Duodenal mucosa (tissue), 2 donors: ENCODE results near the gene KCND1.

Source experiments
- H3K27ac ChIP-seq: one replicate; pipeline ENCODE4 v1.7.0; 2013; ENCODE audit warnings: low read depth, low read length
- H3K27me3 ChIP-seq, 2 donors: one replicate each; pipeline ENCODE4 v1.7.0; 2013; ENCODE audit warnings: low read length in 2 of 2, control low read depth in 1 of 2; ENCODE audit not compliant: insufficient read depth in 2 of 2, control insufficient read depth in 1 of 2
- H3K36me3 ChIP-seq, 2 donors: one replicate each; pipeline ENCODE4 v1.7.0; 2013; ENCODE audit warnings: low read length in 2 of 2, control low read depth in 1 of 2; ENCODE audit not compliant: insufficient read depth in 2 of 2, control insufficient read depth in 1 of 2
- H3K4me1 ChIP-seq, 2 donors: one replicate each; pipeline ENCODE4 v1.7.0; 2013; ENCODE audit warnings: low read length in 2 of 2, control low read depth in 1 of 2; ENCODE audit not compliant: insufficient read depth in 2 of 2, control insufficient read depth in 1 of 2
- H3K4me3 ChIP-seq, 2 donors: one replicate each; pipeline ENCODE4 v1.7.0; 2013; ENCODE audit warnings: low read length in 2 of 2, low read depth in 1 of 2
- H3K9ac ChIP-seq, 2 donors: one replicate each; pipeline ENCODE4 v1.7.0; 2013; ENCODE audit warnings: low read length in 2 of 2, low read depth in 1 of 2
- H3K9me3 ChIP-seq, 2 donors: one replicate each; pipeline ENCODE4 v1.7.0; 2013; ENCODE audit warnings: low read length in 2 of 2, control low read depth in 1 of 2; ENCODE audit not compliant: control insufficient read depth in 1 of 2

Gene KCND1

GRCh38 chrX:48971249-48972219 is at the start of gene KCND1:
Gene KCND1 (minus strand): TSS chrX:48971844. CDS start chrX:48970271, 1,573 bp downstream.
- Histone ChIP-seq H3K4me3 (peak within 1 kb of the TSS; percentile 37 to 50), H3K36me3 (peaks cover 9 to 22% of the 10 kb centered on the region in 2 donors), H3K27ac (no peak within 1 kb of the TSS), H3K9ac (peak within 1 kb of the TSS in 1 of 2 donors; percentile 10), H3K9me3 (no peaks in the 10 kb centered on the region), H3K4me1 (peaks cover 4 to 11% of the 10 kb centered on the region in 2 donors), H3K27me3 (no peaks in the 10 kb centered on the region)

- H3K4me1 ChIP-seq = no peaks in the 10 kb centered on the region
- H3K27ac ChIP-seq = no peak overlapping the region
- H3K4me3 ChIP-seq = no peak overlapping the region
- H3K9ac ChIP-seq = no peak overlapping the region
- H3K36me3 ChIP-seq = no peaks in the 10 kb centered on the region
- H3K9me3 ChIP-seq = no peaks in the 10 kb centered on the region
- H3K27me3 ChIP-seq = no peaks in the 10 kb centered on the region
Observed at GRCh38 chrX:49019599-49020249, 48.1 kb upstream of the KCND1 start.

- Histone ChIP-seq H3K27ac (no peak overlapping the region), H3K9me3 (no peaks in the 10 kb centered on the region), H3K4me3 (no peak overlapping the region), H3K36me3 (no peaks in the 10 kb centered on the region), H3K27me3 (no peaks in the 10 kb centered on the region), H3K9ac (no peak overlapping the region), H3K4me1 (no peaks in the 10 kb centered on the region)
Observed at GRCh38 chrX:49019050-49019449, 47.4 kb upstream of the KCND1 start.

DNA sequence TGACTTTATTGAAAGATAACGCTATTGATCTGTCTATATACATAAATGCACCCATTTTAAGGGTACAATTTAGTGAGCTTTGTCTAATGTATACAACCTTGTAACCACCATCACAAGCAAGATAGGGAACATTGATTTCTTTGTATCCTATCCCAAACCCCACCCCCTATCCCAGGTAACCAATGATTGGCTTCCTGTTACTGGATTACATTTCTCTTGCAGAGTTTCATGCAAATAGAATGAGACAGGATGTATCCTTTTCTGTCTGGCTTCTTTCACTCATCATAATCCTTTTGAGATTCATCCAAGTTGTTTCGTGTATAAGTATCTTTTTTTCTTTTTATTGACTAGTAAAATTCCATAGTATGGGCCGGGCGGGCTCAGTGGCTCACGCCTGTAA is 32.1 kb upstream of the KCND1 start:
- Histone ChIP-seq H3K4me3 (no peak overlapping the region), H3K9me3 (no peaks in the 10 kb centered on the region), H3K27me3 (no peaks in the 10 kb centered on the region), H3K36me3 (peaks cover under 1 to 9% of the 10 kb centered on the region in 2 donors), H3K27ac (no peak overlapping the region), H3K9ac (no peak overlapping the region), H3K4me1 (peaks cover 0 to 7% of the 10 kb centered on the region in 2 donors)

GRCh38 chrX:49002091-49002935 is 30.7 kb upstream of the KCND1 start, which contains the start of gene GRIPAP1:
Gene GRIPAP1 (minus strand): TSS chrX:49002264. CDS start chrX:49002229, 35 bp downstream.
- Histone ChIP-seq H3K27ac (peak within 1 kb of the TSS; percentile 81), H3K4me3 (peak within 1 kb of the TSS; percentile 91), H3K9ac (peak within 1 kb of the TSS; percentile 81 to 82), H3K36me3 (peaks cover 12 to 19% of the 10 kb centered on the region in 2 donors), H3K27me3 (no peaks in the 10 kb centered on the region), H3K9me3 (no peaks in the 10 kb centered on the region), H3K4me1 (peaks cover 0 to 7% of the 10 kb centered on the region in 2 donors)

DNA sequence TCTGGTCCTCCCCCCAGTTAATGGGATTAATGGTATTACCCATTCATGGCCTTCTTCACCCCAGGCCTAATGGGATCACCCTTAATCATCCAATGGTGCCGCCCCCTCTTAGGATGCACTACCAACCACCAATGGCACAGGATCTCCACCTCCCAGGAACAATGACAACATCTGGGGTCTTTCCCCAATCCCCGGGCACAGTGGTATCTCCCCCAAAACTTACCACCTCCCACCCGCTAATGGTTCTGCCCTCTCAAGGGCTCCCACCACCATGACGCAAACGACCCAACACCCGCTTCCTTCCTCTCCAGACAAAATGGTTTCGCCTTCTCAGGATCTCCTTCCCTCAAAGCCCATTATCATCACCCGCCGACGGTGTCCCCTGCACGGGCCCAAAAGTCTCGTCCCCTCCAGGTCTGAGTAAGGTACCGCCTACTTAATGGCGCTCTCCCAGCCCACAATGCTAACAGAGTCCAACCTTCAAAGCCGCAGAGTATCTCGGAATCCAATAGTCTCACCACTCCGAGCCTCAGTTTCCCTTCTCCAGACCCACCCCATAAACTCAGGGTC is 30.0 kb upstream of the KCND1 start:
- Histone ChIP-seq H3K27me3 (no peaks in the 10 kb centered on the region), H3K27ac (no peak overlapping the region), H3K9ac (peak overlapping the region; percentile 81 to 82), H3K4me3 (peak overlapping the region; percentile 91), H3K9me3 (no peaks in the 10 kb centered on the region), H3K36me3 (peaks cover 12 to 24% of the 10 kb centered on the region in 2 donors), H3K4me1 (peaks cover 0 to 7% of the 10 kb centered on the region in 2 donors)

GRCh38 chrX:49000636-49001035 is 29.0 kb upstream of the KCND1 start:
- Histone ChIP-seq H3K27ac (no peak overlapping the region), H3K4me3 (peak overlapping the region; percentile 91)

DNA sequence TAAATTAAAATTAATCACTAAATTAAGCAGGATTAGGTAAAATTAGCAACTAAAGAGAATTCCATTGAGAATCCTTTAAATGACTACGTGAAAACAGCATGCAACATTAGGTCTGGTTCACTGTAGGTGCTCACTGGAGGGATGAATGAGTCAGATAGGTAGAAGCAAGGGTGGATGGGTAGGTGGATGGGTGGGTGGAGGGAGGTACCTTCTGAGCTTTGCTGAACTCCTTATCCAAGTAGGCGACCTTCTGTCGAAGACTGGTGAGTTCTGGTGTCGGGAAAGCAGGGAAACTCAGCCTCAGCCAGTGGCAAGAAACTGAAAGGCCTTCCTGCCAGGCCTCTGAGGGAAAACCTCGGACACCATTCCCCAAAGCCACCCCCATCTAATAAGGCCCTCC is 27.4 kb upstream of the KCND1 start:
- peaks cover 12 to 32% of the 10 kb centered on the region in 2 donors for H3K36me3 ChIP-seq
- peaks cover 0 to 7% of the 10 kb centered on the region in 2 donors for H3K4me1 ChIP-seq
- H3K9ac ChIP-seq = no peak overlapping the region
- H3K9me3 ChIP-seq = no peaks in the 10 kb centered on the region
- no peak overlapping the region for H3K4me3 ChIP-seq
- H3K27me3 ChIP-seq = no peaks in the 10 kb centered on the region
- H3K27ac ChIP-seq = no peak overlapping the region

More at GRCh38 chrX:49000636-49001035, 29.0 kb upstream of the KCND1 start:
- H3K36me3 ChIP-seq = peaks cover 12 to 24% of the 10 kb centered on the region in 2 donors
- peaks cover 0 to 7% of the 10 kb centered on the region in 2 donors for H3K4me1 ChIP-seq
- H3K9me3 ChIP-seq = no peaks in the 10 kb centered on the region
- H3K27me3 ChIP-seq = no peaks in the 10 kb centered on the region
- no peak overlapping the region for H3K9ac ChIP-seq

DNA sequence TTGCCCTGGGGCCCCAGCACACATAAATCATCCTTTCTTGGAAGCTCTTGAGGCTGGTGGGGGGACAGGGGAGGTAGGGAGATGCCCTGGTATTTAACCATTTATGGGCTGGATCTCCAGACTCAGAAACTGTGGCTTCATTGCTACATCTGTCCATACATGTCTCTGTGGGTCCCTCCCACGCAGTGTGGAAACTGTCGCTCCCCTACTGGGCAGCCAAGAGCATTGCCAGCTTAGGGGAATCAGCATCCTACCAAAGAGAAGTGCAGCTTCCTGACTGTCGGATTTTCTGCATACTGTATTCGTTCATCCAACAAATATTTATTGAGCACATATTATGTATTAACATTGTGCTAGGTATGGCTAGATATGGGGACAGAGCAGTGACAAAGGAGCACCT is 26.7 kb upstream of the KCND1 start:
- Histone ChIP-seq H3K9me3 (no peaks in the 10 kb centered on the region), H3K36me3 (peaks cover 12 to 37% of the 10 kb centered on the region in 2 donors), H3K27ac (no peak overlapping the region), H3K27me3 (no peaks in the 10 kb centered on the region), H3K4me1 (peaks cover 0 to 7% of the 10 kb centered on the region in 2 donors), H3K9ac (no peak overlapping the region), H3K4me3 (no peak overlapping the region)
